ENCODE data around the gene GPRC5C.

The GPRC5C gene

GRCh38 chr17:74493331-74493833, 61.5 kb downstream of the GPRC5C start:
- no peaks in the 10 kb centered on the region for H3K36me3 ChIP-seq (ENCODE audit: insufficient read depth)
- H3K27me3 ChIP-seq (ENCODE audit: insufficient read depth, low read depth): peaks cover 20% of the 10 kb centered on the region; the same call in 1 of the 2 replicates
- peak; percentile 83 for TF ChIP-seq CTCF (conservative IDR thresholded peaks at IDR 0.05; ENCODE audit: low read depth, low read length)
- H3K79me2 ChIP-seq (ENCODE audit: insufficient read depth, low read depth): no peaks in the 10 kb centered on the region
- no peak overlapping the region for H3K9ac ChIP-seq
- no peak overlapping the region for H3K27ac ChIP-seq
- H2AFZ ChIP-seq (ENCODE audit: low read depth): no peak overlapping the region
- no peak overlapping the region for H3K4me3 ChIP-seq (IDR thresholded peaks at IDR 0.05; ENCODE audit: insufficient read depth, low read depth, low read length)
- H3K4me1 ChIP-seq (ENCODE audit: low read depth, poor library complexity, severe bottlenecking): no peaks in the 10 kb centered on the region
- H4K20me1 ChIP-seq (ENCODE audit: insufficient read depth): no peaks in the 10 kb centered on the region
- H3K4me2 ChIP-seq: no peak overlapping the region

Measured in KMS-11 (cell line).